ENCODE data around the gene GMNC. TPM values are rescaled to one million over a fixed set of nuclear protein-coding genes. Genes with fewer than 3 reads are reported as not detected.

The GMNC gene
- polyA plus RNA-seq, 1 of the 3 experiments (the other 2 are of a cell fraction), result not detected

GRCh38 chr3:190807719-190808375 lies 54.6 kb downstream of the GMNC start:
- TF ChIP-seq RXRA (IDR thresholded peaks at IDR 0.05; ENCODE audit: borderline replicate concordance, low read depth) (no peak), REST (IDR thresholded peaks at IDR 0.05; ENCODE audit: low read depth, low read length) (no peak), CHD2 (IDR thresholded peaks at IDR 0.05; ENCODE audit: low read length, partially characterized antibody) (no peak), SIN3A (IDR thresholded peaks at IDR 0.05; ENCODE audit: borderline replicate concordance, low read depth, low read length) (no peak), ELF1 (IDR thresholded peaks at IDR 0.05) (no peak)
- WGBS (ENCODE audit: low lambda C conversion rate), result 10% methylated on average over 2 of the region's 4 CpGs
- DNase-seq, result no peak

More at GRCh38 chr3:190807719-190808375, 54.6 kb downstream of the GMNC start:
- no peaks in the 10 kb centered on the region for H3K79me2 ChIP-seq (ENCODE audit: insufficient read depth)
- no peaks in the 10 kb centered on the region for H3K4me1 ChIP-seq (ENCODE audit: control insufficient read depth in 1 of 2, insufficient read depth in 2 of 2, low read depth in 1 of 2, low read length in 1 of 2)
- no peaks in the 10 kb centered on the region for H4K20me1 ChIP-seq (ENCODE audit: insufficient read depth)
- POLR2A ChIA-PET, result no interaction called here
- no peaks in the 10 kb centered on the region for H3K27me3 ChIP-seq (ENCODE audit: insufficient read depth)
- no peaks in the 10 kb centered on the region for H3K9me3 ChIP-seq
- H3K27ac ChIP-seq (ENCODE audit: low read depth in 2 of 2, low read length in 1 of 2), result no peak overlapping the region
- H3K36me3 ChIP-seq (replicated peaks in 1 of 2; ENCODE audit: control insufficient read depth in 1 of 2, insufficient read depth in 2 of 2, low read length in 1 of 2), result no peaks in the 10 kb centered on the region
- no peak overlapping the region for H3K9ac ChIP-seq
- no peak overlapping the region for H2AFZ ChIP-seq (ENCODE audit: low read depth)
- CTCF ChIA-PET, result no interaction called here
- no peak overlapping the region for H3K4me3 ChIP-seq (ENCODE audit: low read depth in 2 of 2, low read length in 1 of 2)
- peaks cover 4% of the 10 kb centered on the region; the same call in 1 of the 2 replicates for H3K9me2 ChIP-seq
- H3K4me2 ChIP-seq, result no peak overlapping the region
- no peaks in the 10 kb centered on the region for H3F3A ChIP-seq (replicated peaks; ENCODE audit: insufficient read depth)

Data from SK-N-SH (cell line).